SK-N-SH treated with all-trans-retinoic acid at 6 μM for 48 hours (cell line): Measurements from ENCODE around the gene YIF1A.
A peak's percentile ranks its signal among the peaks of the same experiment; 100 is the strongest.

ENCODE experiments used
- ATAC-seq: fragments of 200-7000 bp; cut with Tn5 transposase; 3 replicates; pipeline ENCODE4 v1.9.1; 2020; ENCODE audit warnings: mild to moderate bottlenecking, moderate library complexity
- ARNTL ChIP-seq: fragments of 450-650 bp; formaldehyde crosslinking; IDR thresholded peaks from 2 replicates; pipeline ENCODE4 v1.5.0; 2020; ENCODE audit warnings: low read depth, mild to moderate bottlenecking, moderate library complexity, borderline replicate concordance
- BACH2 ChIP-seq: fragments of 250-450 bp; sonication (Bioruptor Pico); IDR thresholded peaks from 2 replicates; pipeline ENCODE4 v1.9.0; 2021; ENCODE audit warnings: mild to moderate bottlenecking, borderline replicate concordance
- CSDC2 ChIP-seq: fragments of 250-450 bp; sonication (Bioruptor Pico); IDR thresholded peaks from 2 replicates; pipeline ENCODE4 v1.5.0; 2020; ENCODE audit warnings: mild to moderate bottlenecking, moderate library complexity
- ESRRG ChIP-seq: fragments of 250-450 bp; sonication (Bioruptor Pico); IDR thresholded peaks from 2 replicates; pipeline ENCODE4 v1.6.1; 2021; ENCODE audit warnings: mild to moderate bottlenecking
- GLIS3 ChIP-seq: fragments of 250-450 bp; sonication (Bioruptor Pico); IDR thresholded peaks from 2 replicates; pipeline ENCODE4 v1.5.0; 2020; ENCODE audit warnings: mild to moderate bottlenecking, moderate library complexity
- OSR1 ChIP-seq: fragments of 250-450 bp; sonication (Bioruptor Pico); IDR thresholded peaks from 2 replicates; pipeline ENCODE4 v1.8.0; 2022; ENCODE audit warnings: moderate library complexity, mild to moderate bottlenecking, inconsistent platforms
- PPARA ChIP-seq: fragments of 250-450 bp; sonication (Bioruptor Pico); IDR thresholded peaks from 2 replicates; pipeline ENCODE4 v1.5.0; 2020; ENCODE audit warnings: mild to moderate bottlenecking, borderline replicate concordance
- SNAI2 ChIP-seq: fragments of 250-450 bp; sonication (Bioruptor Pico); IDR thresholded peaks from 2 replicates; pipeline ENCODE4 v1.5.0; 2020; ENCODE audit warnings: mild to moderate bottlenecking, moderate library complexity
- TCF4 ChIP-seq: fragments of 250-450 bp; sonication (Bioruptor Pico); IDR thresholded peaks from 2 replicates; pipeline ENCODE4 v1.8.0; 2021; ENCODE audit warnings: mild to moderate bottlenecking, moderate library complexity, borderline replicate concordance
- TOX ChIP-seq: fragments of 250-450 bp; sonication (Bioruptor Pico); IDR thresholded peaks from 2 replicates; pipeline ENCODE4 v1.8.0; 2021; ENCODE audit warnings: mild to moderate bottlenecking, moderate library complexity, borderline replicate concordance
- ZC3H10 ChIP-seq: fragments of 250-450 bp; sonication (Bioruptor Pico); IDR thresholded peaks from 2 replicates; pipeline ENCODE4 v1.5.1; 2021; ENCODE audit warnings: mild to moderate bottlenecking, moderate library complexity
- ZFP3 ChIP-seq: fragments of 250-450 bp; sonication (Bioruptor Pico); IDR thresholded peaks from 2 replicates; pipeline ENCODE4 v1.5.0; 2020; ENCODE audit warnings: mild to moderate bottlenecking, moderate library complexity
- ZNF565 ChIP-seq: fragments of 450-650 bp; formaldehyde crosslinking; conservative IDR thresholded peaks from 2 replicates; pipeline ENCODE4 v1.5.0; 2020; ENCODE audit warnings: low read depth, mild to moderate bottlenecking, moderate library complexity
- ZNF70 ChIP-seq: fragments of 450-650 bp; formaldehyde crosslinking; IDR thresholded peaks from 2 replicates; pipeline ENCODE4 v1.5.0; 2020; ENCODE audit warnings: mild to moderate bottlenecking, moderate library complexity
- ZNF8 ChIP-seq: fragments of 450-650 bp; formaldehyde crosslinking; IDR thresholded peaks from 2 replicates; pipeline ENCODE4 v1.5.0; 2020; ENCODE audit warnings: mild to moderate bottlenecking, moderate library complexity
- TF ChIP-seq, protein P1 (sequence below): fragments of 250-450 bp; sonication (Bioruptor Pico); IDR thresholded peaks from 2 replicates; pipeline ENCODE4 v1.8.0; 2020; ENCODE audit warnings: mild to moderate bottlenecking, moderate library complexity, borderline replicate concordance
- TF ChIP-seq, protein P2 (sequence below): fragments of 250-450 bp; sonication (Bioruptor Pico); IDR thresholded peaks from 2 replicates; pipeline ENCODE4 v1.5.0; 2020; ENCODE audit warnings: mild to moderate bottlenecking, moderate library complexity
- TF ChIP-seq, protein P3 (sequence below): fragments of 250-450 bp; sonication (Bioruptor Pico); IDR thresholded peaks from 2 replicates; pipeline ENCODE4 v1.8.0; 2021; ENCODE audit warnings: low read depth, mild to moderate bottlenecking, moderate library complexity, borderline replicate concordance
- TF ChIP-seq, protein P4 (sequence below): fragments of 250-450 bp; sonication (Bioruptor Pico); IDR thresholded peaks from 2 replicates; pipeline ENCODE4 v1.5.1; 2021; ENCODE audit warnings: mild to moderate bottlenecking, moderate library complexity

YIF1A gene

DNA sequence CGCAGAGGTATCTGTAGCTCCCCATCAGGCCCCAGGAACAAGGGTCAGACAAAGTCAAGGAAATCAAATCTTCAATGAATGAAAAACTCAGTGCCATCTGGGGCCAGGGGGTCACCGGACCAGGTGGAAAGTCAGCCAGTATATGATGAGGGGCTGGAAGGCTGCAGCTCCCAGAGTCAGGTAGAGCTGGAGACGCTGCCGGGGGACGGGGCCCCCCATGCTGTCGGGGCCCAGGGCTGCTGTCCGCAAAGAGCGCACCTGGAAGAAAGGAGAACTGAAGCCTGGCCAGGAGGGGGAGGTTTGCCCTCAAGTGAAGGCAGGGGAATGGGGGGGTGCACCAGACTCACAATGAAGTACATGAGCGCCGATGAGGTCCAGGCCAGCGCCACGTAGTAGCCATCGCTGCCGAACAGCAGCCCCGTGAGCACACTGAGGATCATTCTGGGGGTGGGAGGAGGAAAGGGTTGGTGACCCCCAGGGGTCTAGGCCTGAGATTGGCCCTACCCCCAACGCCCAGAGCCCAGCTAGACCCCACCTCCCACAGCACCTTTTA is 4.3 kb downstream of the YIF1A start:
- no peak for ATAC-seq
- TF ChIP-seq OSR1 (no peak), ZNF565 (CRISPR knock-in tag) (no peak), BACH2 (CRISPR knock-in tag) (no peak)

DNA sequence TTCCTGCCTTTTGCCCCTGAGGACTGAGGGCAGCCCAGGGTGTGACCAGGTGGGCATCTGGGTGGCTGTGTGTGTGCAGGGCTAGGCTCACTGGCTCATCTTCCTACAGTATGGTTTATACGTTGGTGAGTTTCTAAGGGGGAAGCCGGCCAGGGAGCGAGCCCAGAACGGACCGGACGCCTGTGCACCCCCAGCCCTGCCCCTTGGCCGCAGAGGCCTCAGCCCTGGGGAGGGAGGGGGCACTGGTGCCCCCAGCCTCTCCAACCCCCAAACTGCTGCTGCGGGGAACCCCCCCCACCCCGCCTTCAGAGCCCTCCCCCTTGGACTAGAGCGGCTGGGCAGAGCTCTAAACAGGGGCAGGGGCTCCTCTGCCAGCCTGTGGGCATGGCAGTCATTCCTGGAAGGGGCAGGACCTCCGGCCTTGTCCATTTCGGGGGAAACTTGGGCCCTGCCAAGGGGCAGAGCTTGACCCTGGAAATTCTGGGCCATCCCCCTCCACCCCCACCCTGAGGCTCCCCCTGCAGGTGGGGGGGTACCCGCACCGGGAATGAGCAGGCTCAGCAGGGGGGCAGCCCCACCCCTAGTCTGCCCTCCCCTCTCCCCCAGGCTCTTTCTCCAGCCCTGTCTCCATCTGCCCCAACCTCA is 5.4 kb downstream of the YIF1A start:
- no peak for TF ChIP-seq OSR1
- TF ChIP-seq ZC3H10 = no peak
- no peak for TF ChIP-seq ZNF8
- TF ChIP-seq CSDC2 (CRISPR knock-in tag) = no peak
- ATAC-seq = no peak

DNA sequence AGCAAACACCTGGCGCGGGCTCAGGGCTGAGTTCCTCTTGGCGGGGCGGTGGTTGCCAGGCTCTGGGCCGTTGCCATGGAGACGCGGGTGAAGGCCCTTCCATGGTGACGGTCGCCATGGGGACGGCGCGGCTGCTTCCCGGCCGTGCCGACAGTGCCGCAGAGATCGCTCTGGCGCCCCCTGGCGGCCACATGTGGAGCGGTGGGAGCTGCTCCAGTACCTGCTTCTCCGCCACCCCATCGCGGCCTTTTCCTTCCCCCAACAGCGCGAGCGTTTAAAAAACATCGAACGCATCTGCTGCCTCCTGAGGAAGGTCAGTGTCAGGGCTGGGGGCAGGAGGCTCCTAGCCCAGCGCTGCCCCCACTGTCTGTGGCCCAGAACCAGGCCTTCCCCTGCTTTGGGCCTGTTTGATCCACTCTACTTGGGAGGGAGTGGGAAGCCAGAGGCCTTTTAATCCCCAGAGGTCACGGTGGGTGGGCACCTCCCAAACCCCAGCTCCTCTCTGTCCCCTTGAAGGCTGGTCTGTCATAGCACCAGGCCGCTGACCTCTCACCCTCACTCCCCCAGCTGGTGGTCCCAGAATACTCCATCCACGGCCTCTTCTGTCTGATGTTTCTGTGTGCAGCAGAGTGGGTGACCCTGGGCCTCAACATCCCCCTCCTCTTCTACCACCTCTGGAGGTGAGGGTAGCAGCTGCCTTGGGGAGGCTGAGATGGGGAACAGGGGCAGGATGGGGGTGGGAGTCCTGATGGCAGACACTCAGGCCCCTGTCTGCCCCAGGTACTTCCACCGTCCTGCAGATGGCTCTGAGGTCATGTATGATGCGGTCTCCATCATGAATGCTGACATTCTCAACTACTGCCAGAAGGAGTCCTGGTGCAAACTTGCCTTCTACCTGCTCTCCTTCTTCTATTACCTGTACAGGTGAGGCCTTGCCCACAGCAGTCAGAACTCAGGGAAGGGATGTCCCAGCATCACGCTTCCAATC is 6.2 kb downstream of the YIF1A start:
- TF ChIP-seq TOX (CRISPR knock-in tag) (no peak), ESRRG (CRISPR knock-in tag) (0 out of 2 replicates have a peak, but pooled peaks have one; percentile 52)
- peak; percentile 88 for ATAC-seq

DNA sequence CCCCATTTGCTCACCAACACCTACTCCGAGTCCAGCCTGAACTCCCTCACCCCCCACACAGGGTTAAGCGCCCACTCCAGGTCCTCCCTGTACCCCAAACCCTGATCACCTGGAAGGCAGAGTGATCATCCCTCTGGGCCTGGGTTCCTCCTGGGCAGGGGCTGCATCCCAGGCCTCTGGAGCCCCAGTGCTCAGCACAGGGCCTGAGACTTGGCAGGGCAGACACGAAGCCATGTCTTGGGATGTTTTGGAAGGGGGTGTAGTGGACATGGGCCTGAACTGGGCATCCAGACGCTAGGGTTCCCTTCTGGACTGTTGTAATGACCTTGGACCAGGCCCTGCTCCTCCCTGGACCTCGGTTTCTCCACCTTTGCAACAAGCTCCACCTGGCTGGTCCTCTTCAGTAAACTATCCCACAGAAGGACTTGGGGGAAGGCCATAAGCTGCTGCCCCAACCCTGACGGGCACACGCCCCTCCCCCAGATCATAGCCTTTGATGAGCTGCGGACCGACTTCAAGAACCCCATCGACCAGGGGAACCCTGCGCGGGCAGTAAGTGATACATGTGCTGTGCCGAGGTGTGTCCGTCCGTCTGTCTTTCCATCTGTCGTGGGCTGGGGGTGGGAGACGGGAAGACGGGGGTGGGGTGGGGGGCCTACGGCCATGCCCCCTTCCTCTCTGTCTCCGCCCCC is 7.0 kb downstream of the YIF1A start:
- ATAC-seq = no peak
- TF ChIP-seq, protein P1, sequence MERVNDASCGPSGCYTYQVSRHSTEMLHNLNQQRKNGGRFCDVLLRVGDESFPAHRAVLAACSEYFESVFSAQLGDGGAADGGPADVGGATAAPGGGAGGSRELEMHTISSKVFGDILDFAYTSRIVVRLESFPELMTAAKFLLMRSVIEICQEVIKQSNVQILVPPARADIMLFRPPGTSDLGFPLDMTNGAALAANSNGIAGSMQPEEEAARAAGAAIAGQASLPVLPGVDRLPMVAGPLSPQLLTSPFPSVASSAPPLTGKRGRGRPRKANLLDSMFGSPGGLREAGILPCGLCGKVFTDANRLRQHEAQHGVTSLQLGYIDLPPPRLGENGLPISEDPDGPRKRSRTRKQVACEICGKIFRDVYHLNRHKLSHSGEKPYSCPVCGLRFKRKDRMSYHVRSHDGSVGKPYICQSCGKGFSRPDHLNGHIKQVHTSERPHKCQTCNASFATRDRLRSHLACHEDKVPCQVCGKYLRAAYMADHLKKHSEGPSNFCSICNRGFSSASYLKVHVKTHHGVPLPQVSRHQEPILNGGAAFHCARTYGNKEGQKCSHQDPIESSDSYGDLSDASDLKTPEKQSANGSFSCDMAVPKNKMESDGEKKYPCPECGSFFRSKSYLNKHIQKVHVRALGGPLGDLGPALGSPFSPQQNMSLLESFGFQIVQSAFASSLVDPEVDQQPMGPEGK = no peak
- TF ChIP-seq ZNF70 (no peak), GLIS3 (no peak), ESRRG (CRISPR knock-in tag) (no peak), ARNTL (CRISPR knock-in tag) (no peak), OSR1 (no peak), ZFP3 (CRISPR knock-in tag) (no peak), BACH2 (CRISPR knock-in tag) (no peak), ZNF565 (CRISPR knock-in tag) (no peak), PPARA (CRISPR knock-in tag) (no peak), SNAI2 (CRISPR knock-in tag) (no peak), TCF4 (CRISPR knock-in tag) (no peak), TOX (CRISPR knock-in tag) (no peak), ZNF8 (no peak), CSDC2 (CRISPR knock-in tag) (no peak), ZC3H10 (no peak)
- TF ChIP-seq, protein P2, sequence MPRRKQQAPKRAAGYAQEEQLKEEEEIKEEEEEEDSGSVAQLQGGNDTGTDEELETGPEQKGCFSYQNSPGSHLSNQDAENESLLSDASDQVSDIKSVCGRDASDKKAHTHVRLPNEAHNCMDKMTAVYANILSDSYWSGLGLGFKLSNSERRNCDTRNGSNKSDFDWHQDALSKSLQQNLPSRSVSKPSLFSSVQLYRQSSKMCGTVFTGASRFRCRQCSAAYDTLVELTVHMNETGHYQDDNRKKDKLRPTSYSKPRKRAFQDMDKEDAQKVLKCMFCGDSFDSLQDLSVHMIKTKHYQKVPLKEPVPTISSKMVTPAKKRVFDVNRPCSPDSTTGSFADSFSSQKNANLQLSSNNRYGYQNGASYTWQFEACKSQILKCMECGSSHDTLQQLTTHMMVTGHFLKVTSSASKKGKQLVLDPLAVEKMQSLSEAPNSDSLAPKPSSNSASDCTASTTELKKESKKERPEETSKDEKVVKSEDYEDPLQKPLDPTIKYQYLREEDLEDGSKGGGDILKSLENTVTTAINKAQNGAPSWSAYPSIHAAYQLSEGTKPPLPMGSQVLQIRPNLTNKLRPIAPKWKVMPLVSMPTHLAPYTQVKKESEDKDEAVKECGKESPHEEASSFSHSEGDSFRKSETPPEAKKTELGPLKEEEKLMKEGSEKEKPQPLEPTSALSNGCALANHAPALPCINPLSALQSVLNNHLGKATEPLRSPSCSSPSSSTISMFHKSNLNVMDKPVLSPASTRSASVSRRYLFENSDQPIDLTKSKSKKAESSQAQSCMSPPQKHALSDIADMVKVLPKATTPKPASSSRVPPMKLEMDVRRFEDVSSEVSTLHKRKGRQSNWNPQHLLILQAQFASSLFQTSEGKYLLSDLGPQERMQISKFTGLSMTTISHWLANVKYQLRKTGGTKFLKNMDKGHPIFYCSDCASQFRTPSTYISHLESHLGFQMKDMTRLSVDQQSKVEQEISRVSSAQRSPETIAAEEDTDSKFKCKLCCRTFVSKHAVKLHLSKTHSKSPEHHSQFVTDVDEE (CRISPR knock-in tag) = no peak
- TF ChIP-seq, protein P3, sequence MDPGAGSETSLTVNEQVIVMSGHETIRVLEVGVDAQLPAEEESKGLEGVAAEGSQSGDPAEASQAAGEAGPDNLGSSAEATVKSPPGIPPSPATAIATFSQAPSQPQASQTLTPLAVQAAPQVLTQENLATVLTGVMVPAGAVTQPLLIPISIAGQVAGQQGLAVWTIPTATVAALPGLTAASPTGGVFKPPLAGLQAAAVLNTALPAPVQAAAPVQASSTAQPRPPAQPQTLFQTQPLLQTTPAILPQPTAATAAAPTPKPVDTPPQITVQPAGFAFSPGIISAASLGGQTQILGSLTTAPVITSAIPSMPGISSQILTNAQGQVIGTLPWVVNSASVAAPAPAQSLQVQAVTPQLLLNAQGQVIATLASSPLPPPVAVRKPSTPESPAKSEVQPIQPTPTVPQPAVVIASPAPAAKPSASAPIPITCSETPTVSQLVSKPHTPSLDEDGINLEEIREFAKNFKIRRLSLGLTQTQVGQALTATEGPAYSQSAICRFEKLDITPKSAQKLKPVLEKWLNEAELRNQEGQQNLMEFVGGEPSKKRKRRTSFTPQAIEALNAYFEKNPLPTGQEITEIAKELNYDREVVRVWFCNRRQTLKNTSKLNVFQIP (CRISPR knock-in tag) = no peak
- TF ChIP-seq, protein P4, sequence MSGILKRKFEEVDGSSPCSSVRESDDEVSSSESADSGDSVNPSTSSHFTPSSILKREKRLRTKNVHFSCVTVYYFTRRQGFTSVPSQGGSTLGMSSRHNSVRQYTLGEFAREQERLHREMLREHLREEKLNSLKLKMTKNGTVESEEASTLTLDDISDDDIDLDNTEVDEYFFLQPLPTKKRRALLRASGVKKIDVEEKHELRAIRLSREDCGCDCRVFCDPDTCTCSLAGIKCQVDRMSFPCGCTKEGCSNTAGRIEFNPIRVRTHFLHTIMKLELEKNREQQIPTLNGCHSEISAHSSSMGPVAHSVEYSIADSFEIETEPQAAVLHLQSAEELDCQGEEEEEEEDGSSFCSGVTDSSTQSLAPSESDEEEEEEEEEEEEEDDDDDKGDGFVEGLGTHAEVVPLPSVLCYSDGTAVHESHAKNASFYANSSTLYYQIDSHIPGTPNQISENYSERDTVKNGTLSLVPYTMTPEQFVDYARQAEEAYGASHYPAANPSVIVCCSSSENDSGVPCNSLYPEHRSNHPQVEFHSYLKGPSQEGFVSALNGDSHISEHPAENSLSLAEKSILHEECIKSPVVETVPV (CRISPR knock-in tag) = no peak
- TF ChIP-seq, all 23 proteins: peak for 0
